Endothelial cell of umbilical vein (primary cell): ENCODE data around the gene HMCN1. TPM values are rescaled to one million over a fixed set of nuclear protein-coding genes. Genes with fewer than 3 reads are reported as not detected.

Experiments used
- BruUV-seq: library from RNA; stranded (reverse); fragments of 400-500 nt; replicated peaks from 2 replicates; lab custom pipeline; 2021; lab: Mats Ljungman, UMichigan
- CTCF ChIA-PET: fragments of 300-600, 350-600 bp; sonication (Branson Sonifier 250); formaldehyde crosslinking; loops from one replicate; lab custom pipeline; 2021; ENCODE audit warnings: antibody characterized with exemption, inconsistent platforms; lab: Charles Lee
- POLR2A ChIA-PET: fragments of 300-600, 350-600 bp; sonication (Branson Sonifier 250); formaldehyde crosslinking; loops from one replicate; lab custom pipeline; 2021; ENCODE audit warnings: antibody characterized with exemption, inconsistent platforms; lab: Charles Lee
- DNase-seq: peaks from one replicate; pipeline ENCODE4 v3.0.0-alpha.2; 2011; ENCODE audit warnings: low read depth, low spot score
- FAIRE-seq: peaks from 2 replicates; lab custom pipeline; 2011; peaks lifted over from hg19 to GRCh38; lab: Jason Lieb, UNC
- H2AFZ ChIP-seq: 2 replicates; pipeline ENCODE4 v1.6.0; 2012; ENCODE audit warnings: low read depth, low read length, control low read depth, inconsistent platforms
- H3K27ac ChIP-seq: 2 replicates; pipeline ENCODE4 v1.5.1; 2011; ENCODE audit warnings: low read depth, mild to moderate bottlenecking, control low read depth, low read length, moderate library complexity; ENCODE audit not compliant: insufficient read depth
- H3K27me3 ChIP-seq, 2 experiments: 2 replicates each; pipeline versions ENCODE4 v1.6.0 to v1.6.1; 2011; ENCODE audit warnings: low read length in 2 of 2, mixed read lengths in 1 of 2; ENCODE audit not compliant: control insufficient read depth in 2 of 2, insufficient read depth in 2 of 2
- H3K36me3 ChIP-seq, 2 experiments: 2 replicates in 1 of 2; 3 replicates in 1 of 2; pipeline ENCODE4 v1.5.1; 2011; ENCODE audit warnings: low read length in 2 of 2, mild to moderate bottlenecking in 1 of 2, moderate library complexity in 1 of 2; ENCODE audit not compliant: control insufficient read depth in 2 of 2, insufficient read depth in 2 of 2; ENCODE audit errors: extremely low read depth in 1 of 2
- H3K4me1 ChIP-seq: 3 replicates; pipeline ENCODE4 v1.5.1; 2011; ENCODE audit warnings: mild to moderate bottlenecking, low read length; ENCODE audit not compliant: control insufficient read depth, insufficient read depth; ENCODE audit errors: extremely low read depth
- H3K4me2 ChIP-seq: 2 replicates; pipeline ENCODE4 v1.6.1; 2011; ENCODE audit warnings: low read length, control low read depth, mixed read lengths; ENCODE audit not compliant: insufficient read depth
- H3K4me3 ChIP-seq, 3 experiments: fragments of 200-600 bp in 1 of 3; sonication (generic), shearing (Covaris generic) in 1 of 3; replicated peaks in 1 of 3; 2 replicates each; pipeline ENCODE4 v1.5.1; 2011 to 2016; ENCODE audit warnings: control low read depth in 3 of 3, low read length in 3 of 3, mild to moderate bottlenecking in 2 of 3, inconsistent platforms in 1 of 3, low read depth in 1 of 3, moderate library complexity in 1 of 3; ENCODE audit not compliant: insufficient read depth in 1 of 3
- H3K79me2 ChIP-seq: 2 replicates; pipeline ENCODE4 v1.6.0; 2012; ENCODE audit warnings: low read length, inconsistent platforms; ENCODE audit not compliant: control insufficient read depth, insufficient read depth
- H3K9ac ChIP-seq: replicated peaks from 2 replicates; pipeline ENCODE3; 2011; ENCODE audit warnings: low read length, control low read depth; ENCODE audit not compliant: insufficient read depth; ENCODE audit errors: extremely low read depth
- H3K9me1 ChIP-seq: replicated peaks from 3 replicates; pipeline ENCODE4 v1.6.0; 2011; ENCODE audit warnings: mild to moderate bottlenecking, low read length; ENCODE audit not compliant: control insufficient read depth, insufficient read depth; ENCODE audit errors: extremely low read depth
- H3K9me3 ChIP-seq: replicated peaks from 2 replicates; pipeline ENCODE4 v1.5.1; 2012; ENCODE audit warnings: low read length, inconsistent platforms; ENCODE audit not compliant: control insufficient read depth, insufficient read depth
- H4K20me1 ChIP-seq: replicated peaks from 2 replicates; pipeline ENCODE3; 2011; ENCODE audit warnings: mild to moderate bottlenecking, low read length; ENCODE audit not compliant: control insufficient read depth, insufficient read depth; ENCODE audit errors: extremely low read depth
- EZH2 ChIP-seq: IDR thresholded peaks from 2 replicates; pipeline ENCODE4 v1.6.1; 2012; ENCODE audit warnings: borderline replicate concordance, low read depth, mild to moderate bottlenecking, moderate library complexity, low read length, inconsistent platforms; ENCODE audit not compliant: severe bottlenecking
- FOS ChIP-seq: IDR thresholded peaks from 2 replicates; pipeline ENCODE4 v1.6.1; 2011; ENCODE audit warnings: mild to moderate bottlenecking, low read length, moderate library complexity, borderline replicate concordance; ENCODE audit not compliant: insufficient read depth
- GATA2 ChIP-seq: IDR thresholded peaks from 2 replicates; pipeline ENCODE4 v1.7.0; 2011; ENCODE audit warnings: low read depth, mild to moderate bottlenecking, moderate library complexity, mixed read lengths, low read length; ENCODE audit not compliant: insufficient read length, insufficient read depth
- JUN ChIP-seq: IDR thresholded peaks from 2 replicates; pipeline ENCODE4 v1.6.1; 2011; ENCODE audit warnings: borderline replicate concordance, low read depth; ENCODE audit not compliant: insufficient read length, insufficient read depth
- MYC ChIP-seq: IDR thresholded peaks from one replicate; pipeline ENCODE4 v1.6.1; 2011; ENCODE audit warnings: mild to moderate bottlenecking, low read depth, low read length
- POLR2A ChIP-seq: IDR thresholded peaks from 2 replicates; pipeline ENCODE4 v1.6.1; 2012; ENCODE audit warnings: low read depth, mild to moderate bottlenecking, control low read depth, low read length
- POLR2AphosphoS5 ChIP-seq: IDR thresholded peaks from 2 replicates; pipeline ENCODE4 v1.6.1; 2012; ENCODE audit warnings: low read depth, mild to moderate bottlenecking, control low read depth, low read length, moderate library complexity; ENCODE audit not compliant: insufficient read depth
- dilution Hi-C: fragments of 300-500 bp; cut with MboI; formaldehyde crosslinking; loops from one replicate; pipeline ENCODE4 v1.15.0; 2019; ENCODE audit warnings: low sequenced_read_pairs; ENCODE audit not compliant: extremely low pct_ligation_motif_present
- intact Hi-C: fragments of 100-400 bp; cut with micrococcal nuclease; formaldehyde crosslinking; loops from one replicate; pipeline ENCODE4 v1.10.0; 2022
- polyA plus RNA-seq, 4 experiments: library from polyadenylated mRNA; depleted of rRNA in 3 of 4; stranded (reverse) in 3 of 4; unstranded in 1 of 4; fragments of >200 nt; gene quantifications; 2 replicates each; pipeline versions ENCODE4 v1.2.1 to v1.2.3, GENCODE V29; 2011 to 2012; ENCODE audit warnings: missing spikeins in 1 of 4
- total RNA-seq: library from RNA; stranded (reverse); gene quantifications from 2 replicates; pipeline ENCODE4 v1.2.3, GENCODE V29; 2021
- TF ChIP-seq, protein P1 (sequence below): IDR thresholded peaks from 2 replicates; pipeline ENCODE4 v1.6.1; 2011; ENCODE audit not compliant: insufficient read depth, insufficient read length
- TF ChIP-seq, protein P2 (sequence below), 2 donors: IDR thresholded peaks; 1 replicate in 1 of 2; 2 replicates in 1 of 2; pipeline ENCODE4 v1.5.1; 2011; ENCODE audit warnings: low read length in 2 of 2, mild to moderate bottlenecking in 2 of 2, moderate library complexity in 2 of 2, control low read depth in 1 of 2, inconsistent platforms in 1 of 2, low read depth in 1 of 2; ENCODE audit not compliant: insufficient read depth in 1 of 2; ENCODE audit errors: extremely low read depth in 1 of 2

The HMCN1 gene
- total and polyA plus RNA-seq, 2 donors (not counting 3 experiments of a cell fraction or from before 2014, with no cell fraction given): 10.3 to 16.0 TPM

- Histone ChIP-seq H3K27ac (no peak overlapping the region), H3K4me2 (no peak overlapping the region), H3K9me1 (no peaks in the 10 kb centered on the region), H4K20me1 (no peaks in the 10 kb centered on the region), H2AFZ (no peak overlapping the region), H3K9ac (no peak overlapping the region), H3K4me1 (no peaks in the 10 kb centered on the region), H3K9me3 (no peaks in the 10 kb centered on the region), H3K27me3 (no peaks in the 10 kb centered on the region), H3K79me2 (no peaks in the 10 kb centered on the region), H3K36me3 (no peaks in the 10 kb centered on the region), H3K4me3 (no peak overlapping the region)
- ChIA-PET POLR2A (no interaction called here), CTCF (no interaction called here)
- FAIRE-seq: no peak
- DNase-seq: no peak
- dilution Hi-C loops: no loop called here
- BruUV-seq: no TSS peak
- no peak for TF ChIP-seq EZH2
- TF ChIP-seq, protein P1, sequence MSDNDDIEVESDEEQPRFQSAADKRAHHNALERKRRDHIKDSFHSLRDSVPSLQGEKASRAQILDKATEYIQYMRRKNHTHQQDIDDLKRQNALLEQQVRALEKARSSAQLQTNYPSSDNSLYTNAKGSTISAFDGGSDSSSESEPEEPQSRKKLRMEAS: no peak
- TF ChIP-seq JUN: no peak
- TF ChIP-seq POLR2AphosphoS5: no peak
- TF ChIP-seq POLR2A: no peak
- no peak for TF ChIP-seq MYC
- TF ChIP-seq FOS: no peak
- TF ChIP-seq, protein P2, sequence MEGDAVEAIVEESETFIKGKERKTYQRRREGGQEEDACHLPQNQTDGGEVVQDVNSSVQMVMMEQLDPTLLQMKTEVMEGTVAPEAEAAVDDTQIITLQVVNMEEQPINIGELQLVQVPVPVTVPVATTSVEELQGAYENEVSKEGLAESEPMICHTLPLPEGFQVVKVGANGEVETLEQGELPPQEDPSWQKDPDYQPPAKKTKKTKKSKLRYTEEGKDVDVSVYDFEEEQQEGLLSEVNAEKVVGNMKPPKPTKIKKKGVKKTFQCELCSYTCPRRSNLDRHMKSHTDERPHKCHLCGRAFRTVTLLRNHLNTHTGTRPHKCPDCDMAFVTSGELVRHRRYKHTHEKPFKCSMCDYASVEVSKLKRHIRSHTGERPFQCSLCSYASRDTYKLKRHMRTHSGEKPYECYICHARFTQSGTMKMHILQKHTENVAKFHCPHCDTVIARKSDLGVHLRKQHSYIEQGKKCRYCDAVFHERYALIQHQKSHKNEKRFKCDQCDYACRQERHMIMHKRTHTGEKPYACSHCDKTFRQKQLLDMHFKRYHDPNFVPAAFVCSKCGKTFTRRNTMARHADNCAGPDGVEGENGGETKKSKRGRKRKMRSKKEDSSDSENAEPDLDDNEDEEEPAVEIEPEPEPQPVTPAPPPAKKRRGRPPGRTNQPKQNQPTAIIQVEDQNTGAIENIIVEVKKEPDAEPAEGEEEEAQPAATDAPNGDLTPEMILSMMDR (IDR thresholded peaks at IDR 0.05; ENCODE audit: extremely low read depth in 1 of 2, insufficient read depth in 1 of 2, low read depth in 1 of 2, low read length in 2 of 2): no peak
- no peak for TF ChIP-seq GATA2
- intact Hi-C loops: no loop called here
Observed at GRCh38 chr1:185971688-185972087, 237.5 kb downstream of the HMCN1 start.
